KOPT-K1 (cell line): ENCODE measurements around the gene ALDH5A1.
A peak's percentile ranks its signal among the peaks of the same experiment; 100 is the strongest.
"Not testable (repeated sequence)": the region's sequence is repeated elsewhere in the genome, so short reads cannot be mapped to it uniquely, and the experiment has no call there.

Source experiments
- H3K27ac ChIP-seq: fragments of 200-600 bp; sonication (generic); 2 replicates; pipeline ENCODE4 v1.5.1; 2016; ENCODE audit warnings: antibody characterized with exemption, mild to moderate bottlenecking, low read depth, low read length; ENCODE audit not compliant: poor library complexity, severe bottlenecking
- H3K36me3 ChIP-seq: fragments of 200-600 bp; sonication (generic); 2 replicates; pipeline ENCODE4 v1.5.1; 2017; ENCODE audit warnings: antibody characterized with exemption, mild to moderate bottlenecking, low read length, moderate library complexity; ENCODE audit not compliant: insufficient read depth
- H3K9me3 ChIP-seq: fragments of 200-600 bp; sonication (generic); 2 replicates; pipeline ENCODE4 v1.5.1; 2017; ENCODE audit warnings: antibody characterized with exemption, low read length, mild to moderate bottlenecking; ENCODE audit not compliant: insufficient read depth, poor library complexity, severe bottlenecking

ALDH5A1 gene

DNA sequence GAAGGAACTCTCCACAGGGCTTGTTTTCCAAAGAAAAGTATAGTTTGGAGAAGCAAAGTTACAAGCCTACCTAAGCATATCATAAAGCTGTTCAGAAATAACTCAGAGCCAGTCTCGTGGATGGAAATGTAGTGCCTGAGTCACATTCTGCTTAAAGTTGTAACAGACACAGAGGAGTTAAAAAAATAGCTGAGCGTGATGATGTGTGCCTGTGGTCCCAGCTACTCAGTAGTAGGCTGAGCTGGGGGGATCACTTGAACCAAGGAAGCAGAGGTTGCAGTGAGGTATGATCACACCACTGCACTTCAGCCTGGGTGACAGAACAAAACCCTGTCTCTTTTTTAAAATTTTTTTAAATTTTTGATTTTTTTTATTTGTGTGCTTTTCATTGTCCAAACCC lies 6.6 kb downstream of the ALDH5A1 start:
- H3K9me3 ChIP-seq = peaks cover 7% of the 10 kb centered on the region
- H3K27ac ChIP-seq = no peak overlapping the region
- H3K36me3 ChIP-seq = peaks cover 38% of the 10 kb centered on the region

DNA sequence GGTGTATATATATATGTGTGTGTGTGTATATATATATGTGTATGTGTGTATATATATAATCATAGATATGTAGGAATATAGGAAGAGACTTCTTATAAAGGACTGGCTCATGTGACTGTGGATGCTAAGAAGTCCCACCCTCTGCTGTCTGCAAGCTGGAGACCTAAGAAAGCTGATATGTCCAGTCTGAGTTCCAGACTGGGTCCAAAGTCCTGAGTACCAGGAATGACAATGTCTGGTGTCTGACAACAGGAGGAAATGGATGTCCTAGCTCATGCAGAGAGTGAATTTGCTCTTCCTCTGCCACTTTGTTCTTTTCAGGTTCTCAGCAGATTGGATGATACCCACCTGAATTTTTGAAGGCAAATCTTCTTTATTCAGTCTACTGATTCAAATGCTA lies 7.1 kb downstream of the ALDH5A1 start:
- Histone ChIP-seq H3K36me3 (peaks cover 39% of the 10 kb centered on the region), H3K9me3 (peaks cover 7% of the 10 kb centered on the region), H3K27ac (no peak overlapping the region)

DNA sequence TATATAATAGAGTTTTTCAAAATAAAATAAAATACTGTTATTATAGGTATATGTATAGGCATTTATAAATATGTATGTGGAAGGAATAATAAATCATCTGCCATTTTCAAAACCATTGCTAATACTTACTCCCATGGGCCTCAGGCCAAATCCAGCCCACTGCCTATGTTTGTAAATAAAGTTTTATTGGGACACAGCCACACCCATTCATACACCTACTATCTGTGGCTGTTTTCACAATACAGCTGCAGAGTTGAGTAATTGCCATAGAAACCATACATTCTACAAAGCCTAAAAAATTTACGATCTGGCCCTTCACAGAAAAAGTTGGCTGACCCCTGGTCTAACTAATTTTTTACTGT lies 9.5 kb downstream of the ALDH5A1 start:
- Histone ChIP-seq H3K9me3 (peaks cover 18% of the 10 kb centered on the region), H3K36me3 (peaks cover 42% of the 10 kb centered on the region), H3K27ac (no peak overlapping the region)

DNA sequence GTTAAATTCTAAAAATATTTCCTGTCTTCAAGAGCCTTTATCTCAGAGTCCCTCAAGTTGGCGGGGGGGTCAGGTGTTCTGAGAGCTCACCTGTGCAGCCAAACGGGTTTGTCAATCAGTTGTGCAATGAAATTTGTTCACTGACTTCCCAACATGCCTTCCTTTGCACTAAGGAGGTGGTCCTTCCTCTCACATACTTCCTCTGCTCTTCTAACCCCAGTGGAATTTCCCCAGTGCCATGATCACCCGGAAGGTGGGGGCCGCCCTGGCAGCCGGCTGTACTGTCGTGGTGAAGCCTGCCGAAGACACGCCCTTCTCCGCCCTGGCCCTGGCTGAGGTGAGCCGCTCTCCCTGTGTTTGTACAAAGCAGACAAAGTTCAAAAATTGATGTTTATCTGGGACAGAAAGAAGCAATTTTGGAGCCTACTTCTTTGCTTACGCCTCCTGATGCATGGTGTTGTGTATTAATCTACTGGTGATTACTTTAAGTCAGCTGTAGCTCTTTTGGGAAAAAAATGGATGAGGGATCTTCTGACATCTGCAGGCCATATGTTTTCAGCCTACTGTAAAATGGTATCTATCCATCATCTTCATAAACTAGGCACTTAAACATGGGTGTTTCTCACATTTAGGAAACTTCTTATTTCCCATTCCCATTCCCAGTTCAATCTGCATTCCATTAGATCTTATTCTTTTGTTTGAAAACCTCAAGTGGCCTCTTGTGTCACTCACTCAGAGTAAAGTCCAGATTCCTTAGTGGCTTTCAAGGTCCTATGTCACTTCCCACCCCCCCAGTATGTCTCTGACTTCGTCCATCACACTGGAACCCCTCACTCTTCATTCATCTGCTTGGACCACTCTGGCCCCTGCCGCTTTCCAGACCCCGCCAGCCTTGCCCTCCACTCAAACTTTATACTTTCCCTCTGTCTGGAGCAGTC lies 10.1 kb downstream of the ALDH5A1 start:
- Histone ChIP-seq H3K36me3 (peaks cover 42% of the 10 kb centered on the region), H3K9me3 (peaks cover 18% of the 10 kb centered on the region), H3K27ac (no peak overlapping the region)

- peaks cover 42% of the 10 kb centered on the region for H3K36me3 ChIP-seq
These were observed 12.2 kb downstream of the ALDH5A1 start for GRCh38 chr6:24506814-24507520.

DNA sequence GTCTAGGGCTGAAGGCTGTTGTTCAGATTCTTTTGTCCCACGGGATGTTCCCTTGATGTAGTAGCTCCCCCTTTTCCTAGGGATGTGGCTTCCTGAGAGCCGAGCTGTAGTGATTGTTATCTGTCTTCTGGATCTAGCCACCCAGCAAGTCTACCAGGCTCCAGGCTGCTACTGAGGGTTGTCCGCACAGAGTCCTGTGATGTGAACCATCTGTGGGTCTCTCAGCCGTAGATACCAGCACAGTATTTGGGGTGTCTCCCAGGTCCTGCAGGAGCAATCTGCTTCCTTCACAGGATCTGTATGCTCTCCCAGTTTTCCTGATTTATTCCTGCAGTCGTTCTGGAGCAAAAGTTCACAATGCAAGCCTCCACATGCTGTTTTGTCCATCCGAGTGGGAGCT lies 17.2 kb downstream of the ALDH5A1 start:
- not testable (repeated sequence) for H3K27ac ChIP-seq
- Histone ChIP-seq H3K36me3 (peaks cover 45% of the 10 kb centered on the region), H3K9me3 (peaks cover 15% of the 10 kb centered on the region)

More at GRCh38 chr6:24506814-24507520, 12.2 kb downstream of the ALDH5A1 start:
- Histone ChIP-seq H3K27ac (no peak overlapping the region), H3K9me3 (peaks cover 18% of the 10 kb centered on the region)

- peaks cover 40% of the 10 kb centered on the region; the same call in 1 of the 2 replicates for H3K36me3 ChIP-seq
- H3K27ac ChIP-seq = no peak overlapping the region
These were observed 18.8 kb downstream of the ALDH5A1 start for GRCh38 chr6:24513602-24514001.

GRCh38 chr6:24517659-24518543 lies 23.1 kb downstream of the ALDH5A1 start:
- Histone ChIP-seq H3K36me3 (peaks cover 32% of the 10 kb centered on the region; the same call in 1 of the 2 replicates), H3K27ac (no peak overlapping the region), H3K9me3 (no peaks in the 10 kb centered on the region)

More at GRCh38 chr6:24513602-24514001, 18.8 kb downstream of the ALDH5A1 start:
- H3K9me3 ChIP-seq = no peaks in the 10 kb centered on the region

- H3K27ac ChIP-seq = no peak overlapping the region
- H3K9me3 ChIP-seq = no peaks in the 10 kb centered on the region
- H3K36me3 ChIP-seq = peaks cover 7% of the 10 kb centered on the region; the same call in 1 of the 2 replicates
These were observed 26.3 kb downstream of the ALDH5A1 start for GRCh38 chr6:24520929-24521546.

DNA sequence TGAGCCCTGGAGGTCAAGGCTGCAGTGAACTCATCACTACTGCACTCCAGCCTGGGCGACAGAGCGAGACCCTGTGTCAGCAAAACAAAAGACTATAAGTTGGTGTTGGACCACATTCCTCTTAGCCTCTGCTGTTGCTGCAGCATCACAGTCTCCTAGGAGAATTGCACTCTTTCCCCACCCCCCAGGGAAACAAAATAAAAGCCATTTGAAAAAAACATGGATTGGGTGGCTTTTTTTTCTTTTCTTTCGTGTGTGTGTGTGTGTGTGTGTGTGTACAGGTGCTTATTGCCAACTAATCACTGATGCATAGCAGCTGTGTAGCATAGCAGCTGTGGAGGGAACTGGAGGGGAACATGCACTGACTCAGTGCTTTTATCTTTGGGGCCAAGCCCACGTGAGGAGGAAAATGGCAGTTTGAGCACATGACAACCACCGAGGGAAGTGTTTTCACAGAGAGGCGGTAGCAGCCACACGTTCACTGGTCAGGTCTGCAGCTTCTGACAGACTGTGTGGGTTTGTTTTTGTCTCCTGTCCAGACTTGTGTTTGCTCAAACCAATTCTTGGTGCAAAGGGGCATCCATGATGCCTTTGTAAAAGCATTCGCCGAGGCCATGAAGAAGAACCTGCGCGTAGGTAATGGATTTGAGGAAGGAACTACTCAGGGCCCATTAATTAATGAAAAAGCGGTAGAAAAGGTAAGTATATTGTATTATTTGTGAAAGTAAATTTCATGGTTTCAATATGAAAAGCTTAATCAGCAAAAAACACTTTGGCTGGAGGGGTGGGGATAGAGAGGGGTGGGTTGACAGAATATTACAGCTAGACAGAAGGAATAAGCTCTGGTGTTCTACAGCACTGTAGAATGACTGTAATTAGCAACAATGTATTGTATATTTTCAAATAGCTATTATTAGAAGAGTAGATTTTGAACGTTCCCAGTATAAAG lies 27.7 kb downstream of the ALDH5A1 start:
- H3K9me3 ChIP-seq = no peaks in the 10 kb centered on the region
- peak overlapping the region; percentile 67 for H3K27ac ChIP-seq

DNA sequence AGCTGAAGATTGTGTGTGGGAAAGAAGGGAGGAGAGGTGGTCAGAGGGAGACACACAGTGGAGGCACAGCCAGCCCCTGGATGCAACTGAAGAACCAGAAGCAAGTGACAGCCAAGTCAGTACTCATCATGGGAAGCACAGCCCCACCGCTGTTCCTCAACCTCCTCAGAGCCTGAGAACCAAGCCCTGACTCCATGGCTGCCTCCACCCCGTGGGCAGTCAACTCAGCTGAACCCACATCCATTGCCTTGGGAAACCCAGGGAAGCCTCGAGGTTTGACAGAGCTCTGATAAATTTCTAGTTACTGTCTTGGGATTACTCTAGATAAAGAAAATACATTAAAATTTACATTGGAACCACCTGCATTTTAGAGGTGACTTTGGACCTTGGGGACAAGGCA lies 29.6 kb downstream of the ALDH5A1 start:
- no peaks in the 10 kb centered on the region for H3K9me3 ChIP-seq
- H3K27ac ChIP-seq = no peak overlapping the region
- H3K36me3 ChIP-seq = peaks cover 10% of the 10 kb centered on the region; the same call in 1 of the 2 replicates

More for the DNA sequence above, 27.7 kb downstream of the ALDH5A1 start:
- H3K36me3 ChIP-seq = peaks cover 5% of the 10 kb centered on the region; the same call in 1 of the 2 replicates

DNA sequence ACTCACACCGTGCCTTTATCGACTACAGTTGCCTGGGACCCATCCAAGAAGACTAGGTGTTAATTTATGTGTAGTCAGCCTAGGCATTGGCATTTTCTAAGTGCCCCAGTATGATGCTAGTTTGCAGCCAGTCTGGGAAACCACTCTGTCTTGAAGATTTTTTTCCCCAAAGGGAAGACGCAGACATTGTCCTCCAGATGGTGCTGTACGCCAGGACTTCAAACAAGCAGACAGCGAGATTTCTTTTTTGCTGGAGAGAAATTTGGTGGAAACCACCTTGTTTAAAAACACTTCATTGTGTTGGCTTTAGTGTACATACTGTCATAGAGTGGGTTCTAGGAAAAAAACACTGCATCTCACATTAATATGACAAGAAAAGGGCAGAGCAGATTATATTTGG lies 30.0 kb downstream of the ALDH5A1 start:
- Histone ChIP-seq H3K9me3 (no peaks in the 10 kb centered on the region), H3K27ac (no peak overlapping the region)

DNA sequence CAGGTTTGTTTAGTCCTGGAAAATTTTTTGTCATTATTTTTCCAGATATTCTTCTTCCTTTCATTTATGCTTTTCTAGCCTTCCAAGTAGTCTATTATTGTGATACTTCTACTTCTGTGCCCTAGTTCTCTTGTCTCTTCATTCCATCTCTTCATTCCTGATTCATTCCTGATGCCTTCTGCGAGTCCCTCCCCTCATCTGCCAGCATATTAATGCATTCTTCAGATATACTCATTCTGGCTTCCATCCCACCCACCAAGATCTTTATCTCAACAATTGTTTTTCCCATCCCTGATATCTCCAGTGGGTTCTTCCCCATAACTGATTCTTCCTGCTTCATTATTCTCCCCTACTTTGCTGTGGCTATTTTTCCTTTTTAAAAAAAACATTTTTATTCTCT lies 35.2 kb downstream of the ALDH5A1 start:
- H3K27ac ChIP-seq = no peak overlapping the region
- no peaks in the 10 kb centered on the region for H3K9me3 ChIP-seq
- peaks cover 43% of the 10 kb centered on the region for H3K36me3 ChIP-seq

More for the DNA sequence above, 30.0 kb downstream of the ALDH5A1 start:
- H3K36me3 ChIP-seq = peaks cover 10% of the 10 kb centered on the region; the same call in 1 of the 2 replicates
